Stimulated activated CD8-positive, alpha-beta memory T cell treated with anti-CD3 and anti-CD28 coated beads, Interleukin-7, amount 100 ng/mL, for 4 hours (primary cell): ENCODE measurements around the gene OTOS.

Experiments
- DNase-seq, 2 donors: peaks; one replicate each; pipeline ENCODE4 v3.0.0-alpha.2; 2020; ENCODE audit warnings: low read depth in 2 of 2

The OTOS gene

GRCh38 chr2:240167588-240167880, 27.1 kb upstream of the OTOS start:
- no peak for DNase-seq

GRCh38 chr2:240166761-240167587, 26.5 kb upstream of the OTOS start:
- no peak for DNase-seq

DNA sequence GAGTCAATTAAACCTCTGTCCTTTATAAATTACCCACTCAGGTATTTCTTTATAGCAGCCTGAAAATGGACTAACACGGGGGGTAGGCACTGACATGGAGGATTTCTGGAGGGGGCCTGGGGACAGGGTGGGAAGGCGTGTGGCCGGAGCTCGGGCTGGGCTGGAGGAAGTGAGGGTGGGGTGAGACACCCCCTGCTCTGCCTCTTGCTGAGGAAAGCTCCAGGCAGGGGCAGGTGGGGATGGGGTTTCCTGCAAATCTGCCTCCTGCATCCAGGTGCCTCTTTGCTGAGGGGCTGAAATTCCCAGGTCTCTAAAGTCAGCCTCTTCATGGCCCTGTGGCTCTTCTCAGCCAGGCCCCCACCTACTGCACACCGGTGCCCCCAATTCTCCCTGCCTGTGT, 25.7 kb upstream of the OTOS start:
- DNase-seq: no peak

DNA sequence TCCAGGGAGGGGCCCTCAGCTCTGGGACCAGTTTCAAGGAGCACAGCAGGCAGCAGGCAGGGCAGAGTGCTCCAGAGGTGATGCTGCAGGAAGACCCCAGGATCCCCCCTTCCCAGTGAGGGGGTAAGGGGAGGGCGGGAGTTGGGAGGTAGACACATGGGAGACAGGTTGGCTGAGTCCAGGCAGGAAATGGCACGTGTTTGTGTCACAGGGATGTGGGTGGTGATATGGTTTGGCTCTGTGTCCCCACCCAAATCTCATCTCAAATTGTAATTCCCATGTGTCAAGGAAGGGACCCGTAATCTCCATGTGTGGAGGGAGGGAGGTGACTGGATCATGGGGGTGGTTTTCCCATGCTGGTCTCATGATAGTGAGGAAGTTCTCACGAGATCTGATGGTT, 25.2 kb upstream of the OTOS start:
- no peak for DNase-seq

DNA sequence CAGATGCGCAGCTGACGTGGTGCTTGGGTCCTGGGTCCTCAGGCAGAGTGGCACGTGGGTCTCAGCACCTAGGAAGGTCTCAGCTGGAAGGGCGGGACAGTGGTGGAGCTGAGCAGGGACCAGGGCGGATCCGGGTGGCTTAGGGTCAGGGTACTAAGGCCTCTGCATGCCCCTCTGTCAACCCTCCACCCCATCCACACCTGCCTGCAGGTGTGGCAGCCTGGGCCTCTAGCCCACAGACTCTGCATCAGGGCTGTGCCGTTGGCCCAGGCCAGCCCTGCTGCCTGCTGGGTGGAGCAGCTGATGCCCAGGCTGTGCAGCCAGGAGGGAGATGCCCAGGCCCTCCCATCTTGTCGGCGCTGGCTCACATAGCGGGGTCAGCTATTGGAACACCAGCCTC, 24.6 kb upstream of the OTOS start:
- no peak for DNase-seq

DNA sequence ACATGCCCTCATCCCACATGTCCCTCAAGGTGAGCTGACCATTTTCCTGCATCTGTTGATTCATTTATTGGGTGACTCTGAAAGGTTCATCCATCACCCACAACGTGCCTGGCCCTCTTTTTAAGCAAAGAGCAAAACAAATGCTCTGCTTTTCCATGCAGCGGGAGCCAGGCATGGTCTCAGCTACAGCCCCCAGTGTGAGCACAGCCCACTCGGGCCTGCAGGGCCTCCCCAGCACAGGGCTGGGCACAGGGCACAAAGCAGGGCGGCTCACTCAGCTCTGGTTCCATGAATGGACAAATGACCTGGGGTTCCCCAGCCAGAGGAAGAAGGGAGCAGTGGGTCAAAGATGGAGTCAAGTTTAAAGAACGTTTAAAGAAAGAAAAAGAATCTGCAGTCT, 24.1 kb upstream of the OTOS start:
- DNase-seq: no peak

GRCh38 chr2:240163844-240164574, 23.6 kb upstream of the OTOS start:
- DNase-seq: no peak

- DNase-seq: no peak
These were observed 22.7 kb upstream of the OTOS start for GRCh38 chr2:240162939-240163714.

DNA sequence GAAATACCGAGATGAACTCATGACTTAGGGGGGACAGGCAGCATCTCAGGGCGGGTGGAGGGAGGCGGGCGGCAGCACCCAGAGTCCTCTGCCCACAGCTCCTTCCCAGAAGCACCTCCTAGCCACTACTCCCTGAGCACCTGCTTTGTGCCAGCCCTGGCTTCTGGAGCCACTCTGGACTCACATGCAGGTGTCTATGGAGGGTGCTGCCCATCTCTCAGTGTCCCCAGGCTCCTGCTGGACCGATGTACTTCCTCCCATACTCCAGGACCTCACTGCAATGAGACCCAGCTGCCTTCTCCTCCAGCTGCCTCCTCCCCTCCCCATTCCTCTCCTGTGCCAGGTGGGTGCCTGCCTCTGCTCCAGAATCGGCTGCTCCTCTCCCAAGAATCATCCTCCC, 22.1 kb upstream of the OTOS start:
- DNase-seq: no peak

DNA sequence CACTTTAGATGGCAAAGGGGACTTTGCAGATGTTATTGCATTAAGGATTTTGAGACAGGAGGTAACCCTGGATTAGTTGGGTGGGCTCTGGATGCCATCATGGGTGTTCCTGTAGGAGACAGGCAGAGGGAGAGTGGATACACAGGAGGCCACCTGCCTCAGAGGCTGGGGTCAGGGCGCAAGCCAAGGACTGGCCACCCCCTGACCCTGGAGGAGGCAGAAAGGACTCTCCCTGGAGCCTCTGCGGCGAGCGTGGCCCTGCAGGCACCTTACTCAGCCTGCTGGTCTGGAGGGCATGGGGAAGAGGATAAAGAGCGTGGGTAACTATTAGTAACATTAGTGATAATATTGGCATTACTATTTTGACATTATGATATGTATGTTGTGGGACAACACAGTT, 21.6 kb upstream of the OTOS start:
- no peak for DNase-seq

- no peak for DNase-seq
These were observed 20.8 kb upstream of the OTOS start for GRCh38 chr2:240161087-240161750.

DNA sequence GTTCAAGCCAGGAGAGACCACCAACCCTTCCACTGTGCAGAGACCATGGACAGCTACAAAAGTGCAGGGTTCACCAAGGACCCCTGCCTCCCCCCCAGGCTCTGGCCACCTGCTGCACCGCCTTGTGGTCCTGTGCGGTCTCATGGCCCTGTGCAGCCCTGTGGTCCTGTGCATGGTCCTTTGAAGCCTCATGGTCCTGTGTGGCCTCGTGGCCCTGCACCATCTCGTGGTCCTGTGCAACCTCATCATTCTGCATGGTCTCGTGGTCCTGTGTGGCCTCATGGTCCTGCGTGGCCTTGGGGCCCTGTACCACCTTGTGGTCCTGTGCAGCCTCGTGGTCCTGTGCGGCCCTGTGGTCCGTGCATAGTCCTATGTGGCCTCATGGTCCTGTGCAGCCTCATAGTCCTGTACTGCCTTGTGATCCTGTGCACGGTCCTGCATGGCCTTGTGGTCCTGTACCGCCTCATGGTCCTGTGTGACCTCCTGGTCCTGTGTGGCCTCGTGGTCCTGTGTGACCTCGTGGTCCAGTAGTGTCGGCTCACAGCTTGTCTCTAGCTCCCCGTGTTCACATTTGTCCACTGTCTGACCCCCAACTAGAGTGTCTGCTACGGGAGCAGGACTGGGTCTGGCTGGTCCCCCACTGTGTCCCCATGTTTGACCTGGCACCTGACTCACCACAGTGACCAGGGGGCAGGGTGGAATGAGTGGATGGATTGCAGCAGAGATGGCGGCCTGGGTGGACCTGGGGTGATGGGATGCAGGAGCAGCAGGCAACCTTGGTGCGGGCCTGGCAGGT, 20.0 kb upstream of the OTOS start:
- DNase-seq: no peak

GRCh38 chr2:240159251-240159839, 18.9 kb upstream of the OTOS start:
- DNase-seq: no peak

GRCh38 chr2:240157147-240157470, 16.7 kb upstream of the OTOS start:
- DNase-seq: no peak

DNA sequence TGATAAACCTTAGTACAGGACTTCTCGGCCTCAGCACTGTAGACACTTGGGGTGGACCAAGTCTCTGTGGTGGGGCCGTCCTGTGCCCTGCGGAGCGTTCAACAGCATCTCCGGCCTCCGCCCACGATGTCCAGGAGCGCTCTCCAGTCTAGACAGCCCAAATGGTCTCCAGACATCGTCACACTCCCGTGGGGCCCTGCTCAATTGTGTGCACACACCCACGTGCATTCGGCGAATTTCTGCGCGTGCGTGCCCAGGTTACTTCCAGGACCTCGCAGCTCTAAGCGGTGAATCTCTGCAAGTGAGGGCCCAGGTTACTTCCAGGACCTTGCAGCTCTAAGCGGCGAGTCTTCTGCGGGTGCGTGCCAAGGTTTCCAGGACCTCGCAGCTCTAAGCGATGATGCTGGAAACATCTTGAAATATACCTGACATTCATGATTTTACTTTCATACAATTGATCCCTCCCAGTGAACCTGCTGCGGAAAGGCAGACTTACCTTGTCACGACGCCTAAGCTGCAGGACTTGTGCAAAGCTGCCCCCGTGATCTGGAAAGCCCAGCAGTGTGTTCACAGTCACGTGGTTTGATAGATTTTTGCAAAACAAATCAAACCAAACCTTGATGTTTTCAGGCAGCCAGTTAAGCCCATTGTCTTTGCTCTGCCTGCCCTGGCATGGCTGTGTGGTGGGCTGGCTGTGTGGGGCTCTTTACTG, 16.1 kb upstream of the OTOS start:
- DNase-seq: no peak

DNA sequence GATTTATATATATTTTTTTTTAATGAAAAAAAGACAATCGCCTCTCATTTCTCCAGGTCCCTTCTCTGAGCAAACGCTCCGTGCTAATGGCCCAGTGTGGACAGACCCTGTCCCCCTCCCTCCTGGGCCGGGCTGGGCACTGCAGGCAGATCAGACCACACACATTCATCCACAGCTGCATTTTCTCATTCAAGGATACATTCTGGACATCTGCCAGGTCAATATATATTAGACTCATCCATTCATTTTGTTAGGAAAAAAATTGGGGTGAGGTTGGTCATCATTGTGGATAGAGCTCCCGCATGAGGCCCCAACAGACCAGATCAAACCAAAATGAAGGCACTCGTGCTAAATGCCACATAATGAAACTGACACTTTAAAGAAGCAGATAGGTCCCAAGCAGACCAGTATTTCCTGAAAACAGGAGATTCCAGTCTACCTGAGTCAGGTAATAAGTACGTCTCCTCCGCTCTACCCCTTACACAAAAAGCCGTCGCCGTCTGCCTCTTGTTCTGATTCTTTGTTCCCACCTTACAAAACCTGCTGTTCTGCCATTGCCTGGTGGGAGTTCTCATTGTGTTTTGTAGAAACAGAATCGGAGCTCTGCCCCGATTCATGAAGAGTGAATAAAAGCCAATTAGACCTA, 15.4 kb upstream of the OTOS start:
- no peak for DNase-seq

GRCh38 chr2:240155048-240155744, 14.7 kb upstream of the OTOS start:
- no peak for DNase-seq

DNA sequence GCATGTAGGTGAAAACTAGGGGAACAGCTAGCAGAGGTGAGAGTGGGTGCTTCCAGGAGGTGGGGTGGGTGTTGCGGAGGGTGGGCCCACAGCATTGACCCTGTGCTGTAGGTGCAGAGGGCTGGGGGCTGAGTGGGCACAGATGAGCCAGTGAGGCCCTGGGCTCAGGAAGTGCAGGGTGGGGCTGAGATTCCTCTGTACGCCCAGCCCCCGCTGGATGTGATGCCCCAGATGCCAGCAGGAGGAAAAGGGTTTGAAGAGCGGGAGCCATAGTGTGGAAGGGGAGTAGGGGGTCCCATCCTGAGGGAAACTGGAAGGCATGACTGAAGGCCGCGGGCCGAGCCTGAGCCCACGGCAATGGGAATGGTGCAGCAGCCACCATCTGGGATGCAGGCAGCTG, 14.1 kb upstream of the OTOS start:
- DNase-seq: no peak

DNA sequence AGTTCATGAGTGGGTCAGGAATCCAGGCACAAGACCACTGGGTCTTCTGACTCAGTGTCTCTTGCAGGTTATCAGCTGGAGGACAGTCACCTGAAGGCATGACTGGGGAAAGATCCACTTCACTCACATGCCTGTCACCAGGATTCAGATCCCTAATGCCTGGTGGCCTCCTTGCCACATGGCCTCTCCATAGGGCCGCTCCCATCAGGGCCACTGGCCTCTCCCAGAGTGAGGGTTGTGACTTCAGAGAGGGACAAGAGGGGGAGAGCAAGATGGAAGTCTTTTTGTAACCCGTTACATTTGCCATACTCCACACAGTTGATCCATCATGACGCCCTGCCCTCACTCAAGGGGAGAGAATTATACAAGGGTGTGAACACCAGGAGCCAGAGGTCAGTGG, 13.0 kb upstream of the OTOS start:
- no peak for DNase-seq
